Coronary artery (tissue), 2 donors: ENCODE data around the gene TMEM41B.
A peak's percentile ranks its signal among the peaks of the same experiment; 100 is the strongest.
"Not testable (repeated sequence)": the region's sequence is repeated elsewhere in the genome, so short reads cannot be mapped to it uniquely, and the experiment has no call there.

Experiments
- DNase-seq: peaks from one replicate; pipeline ENCODE4 v3.0.0-alpha.2; 2017; ENCODE audit warnings: low spot score
- H3K27ac ChIP-seq, 2 donors: fragments of 200-600 bp; sonication (generic); one replicate each; pipeline ENCODE4 v1.5.1; 2016 to 2019
- H3K4me3 ChIP-seq: fragments of 200-600 bp; sonication (generic); 2 replicates; pipeline ENCODE4 v1.5.1; 2016; ENCODE audit warnings: mild to moderate bottlenecking, moderate library complexity
- CTCF ChIP-seq: fragments of 200-600 bp; sonication (generic); IDR thresholded peaks from one replicate; pipeline ENCODE4 v1.5.1; 2019; ENCODE audit warnings: antibody characterized with exemption

The TMEM41B gene

GRCh38 chr11:9251311-9251710 is 63.1 kb downstream of the TMEM41B start:
- TF ChIP-seq CTCF = no peak
- H3K4me3 ChIP-seq = no peak overlapping the region
- no peak for DNase-seq
- H3K27ac ChIP-seq = no peak overlapping the region

- no peak for TF ChIP-seq CTCF
- Histone ChIP-seq H3K4me3 (no peak overlapping the region), H3K27ac (no peak overlapping the region)
- no peak for DNase-seq
Observed at GRCh38 chr11:9250139-9250582, 64.2 kb downstream of the TMEM41B start.

- no peak for TF ChIP-seq CTCF
- no peak overlapping the region for H3K27ac ChIP-seq
- DNase-seq = no peak
- H3K4me3 ChIP-seq = no peak overlapping the region
Observed at GRCh38 chr11:9249252-9249651, 65.1 kb downstream of the TMEM41B start.

- no peak for DNase-seq
- no peak overlapping the region for H3K27ac ChIP-seq
Observed at GRCh38 chr11:9247863-9248262, 66.5 kb downstream of the TMEM41B start.

GRCh38 chr11:9236242-9236641 is 78.2 kb downstream of the TMEM41B start:
- H3K27ac ChIP-seq, DNase-seq: not testable (repeated sequence)

More at GRCh38 chr11:9247863-9248262, 66.5 kb downstream of the TMEM41B start:
- no peak overlapping the region for H3K4me3 ChIP-seq
- TF ChIP-seq CTCF = no peak

GRCh38 chr11:9232482-9232881 is 81.9 kb downstream of the TMEM41B start:
- H3K27ac ChIP-seq = no peak overlapping the region
- no peak for DNase-seq
- no peak for TF ChIP-seq CTCF
- H3K4me3 ChIP-seq = no peak overlapping the region

More at GRCh38 chr11:9236242-9236641, 78.2 kb downstream of the TMEM41B start:
- H3K4me3 ChIP-seq = not testable (repeated sequence)

GRCh38 chr11:9231848-9232177 is 82.6 kb downstream of the TMEM41B start:
- Histone ChIP-seq H3K4me3 (peak overlapping the region; percentile 55), H3K27ac (peak overlapping the region in 1 of 2 donors; percentile 24)
- DNase-seq = no peak
- TF ChIP-seq CTCF = no peak
